Measurements from ENCODE around the gene QDPR.

Gene QDPR

DNA sequence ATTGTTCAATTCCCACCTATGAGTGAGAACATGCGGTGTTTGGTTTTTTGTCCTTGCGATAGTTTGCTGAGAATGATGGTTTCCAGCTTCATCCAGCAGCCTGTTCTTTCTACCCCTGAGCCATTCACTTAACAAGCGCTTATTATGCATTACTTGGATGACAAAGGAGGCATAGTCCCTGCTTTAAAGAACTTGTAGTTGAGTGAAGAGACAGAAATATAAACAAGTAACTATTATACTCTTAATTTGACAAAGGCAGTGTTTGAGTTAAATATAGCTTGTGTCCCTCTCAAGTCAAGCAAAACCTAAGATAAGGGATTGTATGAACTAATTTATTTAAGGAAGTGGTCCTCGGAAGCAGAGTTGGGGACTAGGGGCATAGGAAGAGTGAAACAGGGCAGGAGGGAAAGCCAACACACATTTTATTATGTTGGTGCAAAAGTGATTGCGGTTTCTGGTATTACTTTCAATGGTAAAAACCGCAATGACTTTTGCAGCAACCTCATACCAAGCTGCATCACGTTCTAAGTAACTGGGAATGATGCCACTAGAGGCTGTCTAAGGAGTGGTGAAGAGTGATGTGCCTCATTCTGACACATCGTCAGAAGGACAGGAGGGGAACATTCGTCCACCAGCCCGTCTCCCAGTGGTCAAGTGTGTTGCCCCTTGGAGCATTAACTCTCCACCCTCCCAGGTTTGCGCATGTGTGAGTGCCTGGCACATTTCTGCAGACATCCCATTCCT is 41.8 kb downstream of the QDPR start:
- Histone ChIP-seq H3K27ac (replicated peaks) (no peak overlapping the region), H3K4me3 (replicated peaks; ENCODE audit: insufficient read depth, low read length) (no peak overlapping the region), H3K27me3 (ENCODE audit: insufficient read depth, poor library complexity, severe bottlenecking) (no peaks in the 10 kb centered on the region)
- TF ChIP-seq CTCF (IDR thresholded peaks at IDR 0.05; ENCODE audit: insufficient read depth, low read length) = no peak
- DNase-seq (ENCODE audit: low read depth in 1 of 2, low spot score in 1 of 2) = no peak

DNA sequence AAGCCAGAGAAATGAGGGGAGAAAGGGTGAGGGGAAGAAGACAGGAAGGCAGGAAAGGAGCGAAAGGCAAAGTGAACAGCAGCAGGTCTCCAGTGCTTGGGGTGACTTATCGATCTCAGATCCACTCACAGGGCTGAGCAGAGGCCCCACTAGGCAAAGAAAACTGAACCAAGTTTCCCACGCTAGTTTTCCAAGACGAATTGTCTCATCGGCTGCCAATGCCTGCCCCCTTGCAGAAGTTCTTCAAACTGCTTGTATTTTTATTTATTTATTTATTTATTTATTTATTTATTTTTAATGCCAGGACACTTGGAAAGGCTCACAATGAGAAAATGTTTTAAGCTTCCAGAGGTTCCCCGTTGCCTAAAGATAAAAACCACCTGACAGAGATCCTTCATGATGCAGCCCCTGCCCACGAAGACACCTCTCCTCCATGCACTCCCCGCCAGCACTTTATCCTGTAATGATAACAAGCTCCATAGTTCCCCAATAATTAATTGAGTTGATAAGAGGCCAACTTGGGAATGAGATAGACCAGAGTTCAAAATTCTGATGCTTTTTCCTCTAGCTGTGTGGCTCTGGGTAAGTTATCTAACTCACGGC is 43.2 kb downstream of the QDPR start:
- Histone ChIP-seq H3K27ac (replicated peaks) (no peak overlapping the region), H3K4me3 (replicated peaks; ENCODE audit: insufficient read depth, low read length) (no peak overlapping the region), H3K27me3 (ENCODE audit: insufficient read depth, poor library complexity, severe bottlenecking) (no peaks in the 10 kb centered on the region)
- no peak for TF ChIP-seq GABPA (IDR thresholded peaks at IDR 0.05; ENCODE audit: low read depth)
- TF ChIP-seq SPI1 (IDR thresholded peaks at IDR 0.05; ENCODE audit: borderline replicate concordance, low read depth) = no peak
- peak; percentile 0 for TF ChIP-seq CTCF (IDR thresholded peaks at IDR 0.05; ENCODE audit: insufficient read depth, low read length)
- TF ChIP-seq REST (IDR thresholded peaks at IDR 0.05; ENCODE audit: insufficient replicate concordance, low read depth) = no peak
- no peak for TF ChIP-seq POLR2AphosphoS5 (IDR thresholded peaks at IDR 0.05; ENCODE audit: low read depth)
- DNase-seq (ENCODE audit: low read depth in 1 of 2, low spot score in 1 of 2) = no peak

DNA sequence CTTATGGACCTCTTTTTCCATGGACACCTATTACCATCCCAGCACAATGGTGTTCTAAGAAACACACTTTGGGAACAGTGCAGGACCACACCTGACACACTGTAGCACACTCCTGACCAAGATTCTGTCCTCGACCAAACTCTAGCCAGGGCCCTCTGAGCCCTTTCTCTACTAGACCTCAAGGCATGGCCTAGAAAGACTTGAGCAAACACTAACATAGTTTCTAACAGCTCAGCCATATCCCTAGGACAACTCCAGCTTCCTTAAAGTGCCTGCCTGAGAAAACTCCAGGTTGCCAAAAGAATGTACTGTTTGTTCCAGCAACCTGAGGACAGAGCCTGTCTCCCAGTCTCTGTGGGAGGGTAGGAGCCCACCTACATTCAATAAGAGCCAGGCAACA is 48.3 kb downstream of the QDPR start:
- H3K27me3 ChIP-seq (ENCODE audit: insufficient read depth, poor library complexity, severe bottlenecking) = no peaks in the 10 kb centered on the region
- no peak for TF ChIP-seq REST (IDR thresholded peaks at IDR 0.05; ENCODE audit: insufficient replicate concordance, low read depth)
- no peak for TF ChIP-seq CTCF (IDR thresholded peaks at IDR 0.05; ENCODE audit: insufficient read depth, low read length)
- no peak for TF ChIP-seq POLR2AphosphoS5 (IDR thresholded peaks at IDR 0.05; ENCODE audit: low read depth)
- TF ChIP-seq SPI1 (IDR thresholded peaks at IDR 0.05; ENCODE audit: borderline replicate concordance, low read depth) = no peak
- TF ChIP-seq GABPA (IDR thresholded peaks at IDR 0.05; ENCODE audit: low read depth) = no peak
- H3K27ac ChIP-seq (replicated peaks) = no peak overlapping the region
- DNase-seq (ENCODE audit: low read depth in 1 of 2, low spot score in 1 of 2) = no peak
- no peak overlapping the region for H3K4me3 ChIP-seq (replicated peaks; ENCODE audit: insufficient read depth, low read length)
